BLaER1 (cell line): Measurements from ENCODE around the gene CARD10.

Experiments
- H3K27ac ChIP-seq: shearing (Covaris generic); formaldehyde crosslinking; 2 replicates; pipeline ENCODE4 v1.8.1; 2022
- H3K27me3 ChIP-seq: shearing (Covaris generic); formaldehyde crosslinking; 2 replicates; pipeline ENCODE4 v1.8.1; 2022
- H3K36me3 ChIP-seq: shearing (Covaris generic); formaldehyde crosslinking; 2 replicates; pipeline ENCODE4 v1.8.1; 2022
- H3K4me1 ChIP-seq: shearing (Covaris generic); formaldehyde crosslinking; 2 replicates; pipeline ENCODE4 v1.8.1; 2022
- H3K4me2 ChIP-seq: shearing (Covaris generic); formaldehyde crosslinking; 2 replicates; pipeline ENCODE4 v1.8.1; 2022
- H3K4me3 ChIP-seq: shearing (Covaris generic); formaldehyde crosslinking; 2 replicates; pipeline ENCODE4 v1.8.1; 2022
- H3K9ac ChIP-seq: shearing (Covaris generic); formaldehyde crosslinking; 2 replicates; pipeline ENCODE4 v1.8.1; 2022
- H3K9me3 ChIP-seq: shearing (Covaris generic); formaldehyde crosslinking; 2 replicates; pipeline ENCODE4 v1.8.1; 2022
- H4K20me1 ChIP-seq: shearing (Covaris generic); formaldehyde crosslinking; 2 replicates; pipeline ENCODE4 v1.8.1; 2022
- Cebpa-rat ChIP-seq: shearing (Covaris generic); IDR thresholded peaks from 2 replicates; pipeline ENCODE4 v1.8.1; 2022

The CARD10 gene

GRCh38 chr22:37504964-37505363, 14.3 kb downstream of the CARD10 start:
- Histone ChIP-seq H3K4me1 (peaks cover 8% of the 10 kb centered on the region), H3K9ac (no peak overlapping the region), H3K27ac (no peak overlapping the region), H3K4me2 (no peak overlapping the region), H4K20me1 (no peaks in the 10 kb centered on the region), H3K9me3 (no peaks in the 10 kb centered on the region), H3K36me3 (no peaks in the 10 kb centered on the region), H3K27me3 (no peaks in the 10 kb centered on the region), H3K4me3 (no peak overlapping the region)
- TF ChIP-seq Cebpa-rat, result no peak

DNA sequence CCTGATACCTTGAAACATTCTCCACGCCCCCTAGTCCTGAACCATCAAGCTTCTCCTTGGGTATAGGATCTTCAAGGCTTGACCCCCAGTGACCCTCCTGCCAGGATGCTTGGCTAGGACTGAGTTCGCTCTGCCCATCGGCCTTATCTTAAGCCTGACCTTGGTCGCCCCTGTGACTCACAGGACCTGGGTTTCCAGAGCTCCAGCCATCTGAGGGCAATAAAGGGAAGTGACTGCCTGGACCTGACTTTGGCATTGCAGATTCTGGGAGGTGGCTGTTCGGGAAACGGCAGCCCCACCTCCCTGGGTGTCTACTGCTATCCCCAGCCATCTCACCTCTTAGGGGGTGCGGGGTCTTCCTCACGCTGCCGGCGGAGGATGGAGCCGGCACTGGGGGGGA, 15.4 kb downstream of the CARD10 start:
- Histone ChIP-seq H3K4me1 (peaks cover 13% of the 10 kb centered on the region), H3K27me3 (no peaks in the 10 kb centered on the region), H3K4me2 (no peak overlapping the region), H3K9me3 (no peaks in the 10 kb centered on the region), H3K36me3 (no peaks in the 10 kb centered on the region), H4K20me1 (no peaks in the 10 kb centered on the region), H3K27ac (no peak overlapping the region), H3K9ac (no peak overlapping the region), H3K4me3 (no peak overlapping the region)
- TF ChIP-seq Cebpa-rat, result no peak

- TF ChIP-seq Cebpa-rat, result no peak
- Histone ChIP-seq H3K9ac (no peak overlapping the region), H3K27ac (no peak overlapping the region), H3K9me3 (no peaks in the 10 kb centered on the region), H3K4me2 (no peak overlapping the region), H3K4me1 (peaks cover 16% of the 10 kb centered on the region), H4K20me1 (no peaks in the 10 kb centered on the region), H3K36me3 (no peaks in the 10 kb centered on the region), H3K4me3 (no peak overlapping the region), H3K27me3 (no peaks in the 10 kb centered on the region)
These were observed 16.0 kb downstream of the CARD10 start for GRCh38 chr22:37503183-37503683.

DNA sequence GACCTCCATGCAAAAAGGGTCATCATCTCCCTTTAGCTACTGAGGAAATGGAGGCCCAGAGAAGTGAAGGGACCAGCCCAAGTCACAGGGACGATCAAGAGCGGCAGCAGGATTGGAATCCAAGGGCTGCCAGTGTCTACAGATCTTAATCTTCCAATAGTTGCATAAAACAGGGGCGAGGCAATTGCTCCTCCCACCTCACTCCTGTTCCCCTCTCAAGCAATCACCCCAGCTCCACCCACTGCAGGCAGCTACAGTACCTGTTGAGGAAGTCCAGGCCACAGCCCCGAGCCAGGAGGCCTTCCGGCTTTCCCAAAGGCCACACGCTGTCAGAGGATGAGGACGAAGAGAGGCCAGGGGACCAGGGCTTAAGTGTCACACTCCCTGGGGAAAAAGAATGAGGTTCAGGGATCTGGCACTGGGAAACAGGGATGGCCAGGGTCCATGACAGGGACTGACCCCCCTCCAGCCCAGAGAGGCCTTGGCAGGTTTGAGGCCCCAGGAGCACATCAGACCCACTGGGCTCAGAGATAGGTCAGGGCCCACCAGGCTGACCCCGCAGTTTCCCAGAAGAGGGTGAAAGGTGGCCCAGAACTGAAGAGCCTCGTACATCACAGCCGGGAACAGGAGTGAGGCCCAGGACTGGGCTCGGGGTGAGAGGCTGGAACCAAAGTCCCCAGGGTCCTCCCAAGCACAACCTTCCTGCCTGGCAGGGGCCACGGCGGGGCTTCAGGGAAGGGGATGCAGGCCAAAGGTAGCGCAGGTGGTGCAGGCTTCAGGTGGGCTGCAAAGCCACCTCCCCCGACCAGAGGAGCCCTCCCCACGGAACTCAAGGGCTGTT, 16.7 kb downstream of the CARD10 start:
- no peaks in the 10 kb centered on the region for H3K27me3 ChIP-seq
- H3K9ac ChIP-seq, result no peak overlapping the region
- peaks cover 20% of the 10 kb centered on the region for H3K4me1 ChIP-seq
- H3K9me3 ChIP-seq, result no peaks in the 10 kb centered on the region
- H3K27ac ChIP-seq, result no peak overlapping the region
- TF ChIP-seq Cebpa-rat, result no peak
- H3K4me2 ChIP-seq, result no peak overlapping the region
- H3K4me3 ChIP-seq, result no peak overlapping the region
- no peaks in the 10 kb centered on the region for H3K36me3 ChIP-seq
- H4K20me1 ChIP-seq, result no peaks in the 10 kb centered on the region

DNA sequence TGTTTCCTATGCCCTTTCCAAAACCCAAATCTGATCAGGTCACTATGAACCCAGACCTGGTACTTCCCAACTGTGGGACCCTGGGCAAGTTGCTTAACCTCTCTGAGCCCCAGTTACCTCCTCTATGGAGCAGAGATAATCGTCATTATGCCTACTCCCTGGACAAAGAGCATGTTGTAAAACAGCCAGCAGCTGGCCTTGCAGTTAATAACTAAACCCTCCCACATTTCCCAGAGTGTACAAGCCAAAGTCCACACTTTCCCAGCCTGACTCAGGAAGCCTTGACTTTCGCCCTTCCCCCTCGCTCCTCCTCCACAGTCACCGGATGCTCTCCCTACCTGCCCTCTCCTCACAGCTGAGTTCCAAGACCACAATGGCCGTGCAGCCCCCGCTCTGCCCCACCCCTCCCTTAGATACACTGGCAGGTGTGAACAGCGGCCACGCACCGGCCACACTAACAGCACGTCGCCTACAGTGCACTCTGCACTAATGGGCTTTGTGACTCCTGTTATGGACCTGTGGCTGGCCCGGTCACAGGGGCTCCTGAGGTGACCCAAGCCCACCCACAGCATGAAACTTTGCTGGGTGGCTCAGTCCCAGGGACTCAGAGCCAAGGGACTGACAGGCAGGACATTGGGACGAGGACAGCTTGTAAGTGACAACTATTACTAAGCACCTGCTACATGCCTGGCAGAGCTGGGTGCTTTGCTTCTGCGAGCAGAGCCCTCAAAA, 17.4 kb downstream of the CARD10 start:
- Histone ChIP-seq H3K4me1 (peaks cover 20% of the 10 kb centered on the region), H3K9ac (no peak overlapping the region), H3K27me3 (no peaks in the 10 kb centered on the region), H3K9me3 (no peaks in the 10 kb centered on the region), H4K20me1 (no peaks in the 10 kb centered on the region), H3K27ac (no peak overlapping the region), H3K4me3 (no peak overlapping the region), H3K4me2 (no peak overlapping the region), H3K36me3 (no peaks in the 10 kb centered on the region)
- no peak for TF ChIP-seq Cebpa-rat

- H3K4me1 ChIP-seq, result peaks cover 20% of the 10 kb centered on the region
- TF ChIP-seq Cebpa-rat, result no peak
- no peak overlapping the region for H3K9ac ChIP-seq
- H3K27ac ChIP-seq, result no peak overlapping the region
- H3K4me2 ChIP-seq, result no peak overlapping the region
- H3K9me3 ChIP-seq, result no peaks in the 10 kb centered on the region
- no peaks in the 10 kb centered on the region for H3K27me3 ChIP-seq
- no peaks in the 10 kb centered on the region for H3K36me3 ChIP-seq
- H3K4me3 ChIP-seq, result no peak overlapping the region
- H4K20me1 ChIP-seq, result no peaks in the 10 kb centered on the region
These were observed 18.2 kb downstream of the CARD10 start for GRCh38 chr22:37500745-37501609.

GRCh38 chr22:37499789-37500540, 19.2 kb downstream of the CARD10 start:
- Histone ChIP-seq H3K4me3 (no peak overlapping the region), H3K9ac (no peak overlapping the region), H3K9me3 (no peaks in the 10 kb centered on the region), H3K36me3 (no peaks in the 10 kb centered on the region), H3K27me3 (no peaks in the 10 kb centered on the region), H3K4me1 (peaks cover 20% of the 10 kb centered on the region), H3K27ac (no peak overlapping the region), H4K20me1 (no peaks in the 10 kb centered on the region), H3K4me2 (no peak overlapping the region; the same call in 1 of the 2 replicates)
- no peak for TF ChIP-seq Cebpa-rat

DNA sequence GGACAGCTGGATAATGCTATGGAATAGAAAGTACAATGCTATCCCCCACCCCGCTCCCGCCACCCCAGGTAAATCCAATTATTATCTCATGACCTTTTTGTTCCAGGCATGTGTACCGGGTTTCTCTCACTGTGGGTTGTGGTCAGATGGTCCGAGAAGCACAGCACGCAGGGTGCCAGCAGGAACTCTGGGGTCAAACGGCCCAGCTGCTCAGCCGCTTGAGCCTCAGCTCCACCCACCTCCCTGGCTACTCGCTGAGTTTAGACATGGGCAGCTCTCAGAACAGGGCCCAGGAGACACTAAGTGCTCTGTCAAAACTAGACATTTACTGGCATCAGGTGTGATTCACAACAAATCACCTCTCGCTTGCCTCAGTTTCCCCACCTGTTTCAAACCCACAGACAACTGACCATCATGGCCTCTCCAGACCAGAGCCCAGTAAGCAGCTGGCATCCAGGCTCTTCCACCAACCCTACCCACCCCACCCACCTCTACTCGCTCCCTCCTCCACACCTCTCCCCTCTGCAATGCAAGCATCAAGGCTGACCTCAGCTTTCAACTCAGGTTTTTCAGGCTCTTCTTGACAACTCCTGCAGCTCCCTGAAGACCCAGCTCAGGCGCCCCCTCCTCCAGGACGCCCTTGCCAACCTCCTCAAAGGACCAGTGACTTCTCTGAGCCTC, 20.0 kb downstream of the CARD10 start:
- H3K27ac ChIP-seq, result no peak overlapping the region
- H3K4me1 ChIP-seq, result peaks cover 21% of the 10 kb centered on the region
- no peaks in the 10 kb centered on the region for H3K9me3 ChIP-seq
- H4K20me1 ChIP-seq, result no peaks in the 10 kb centered on the region
- H3K4me3 ChIP-seq, result no peak overlapping the region
- H3K36me3 ChIP-seq, result no peaks in the 10 kb centered on the region
- H3K27me3 ChIP-seq, result no peaks in the 10 kb centered on the region
- H3K9ac ChIP-seq, result no peak overlapping the region
- H3K4me2 ChIP-seq, result no peak overlapping the region; the same call in 1 of the 2 replicates
- TF ChIP-seq Cebpa-rat, result no peak
